ENCODE measurements around the gene RFX8. TPM values are rescaled to one million over a fixed set of nuclear protein-coding genes. Genes with fewer than 3 reads are reported as not detected.
"Not testable (repeated sequence)": the region's sequence is repeated elsewhere in the genome, so short reads cannot be mapped to it uniquely, and the experiment has no call there.

RFX8 gene
- total RNA-seq, 2 donors from 2014 or later: not detected

GRCh38 chr2:101442042-101442666, 32.8 kb downstream of the RFX8 start:
- Histone ChIP-seq H3K9ac (ENCODE audit: extremely low read depth, low read length, poor library complexity, severe bottlenecking) (no peak overlapping the region), H3K9me3 (ENCODE audit: control insufficient read depth, low read length) (no peaks in the 10 kb centered on the region), H3K4me1 (ENCODE audit: control insufficient read depth, insufficient read depth, low read length) (no peaks in the 10 kb centered on the region), H3K4me3 (ENCODE audit: low read length) (no peak overlapping the region), H3K27ac (ENCODE audit: low read depth, low read length) (no peak overlapping the region), H3K36me3 (ENCODE audit: control insufficient read depth, insufficient read depth, low read length) (no peaks in the 10 kb centered on the region), H3K27me3 (ENCODE audit: control insufficient read depth, insufficient read depth, low read length, poor library complexity, severe bottlenecking) (no peaks in the 10 kb centered on the region)
- Mint-ChIP-seq H3K4me3 (no peak overlapping the region), H3K27ac (no peak overlapping the region), H3K36me3 (ENCODE audit: low read depth) (no peaks in the 10 kb centered on the region), H3K9me3 (no peaks in the 10 kb centered on the region), H3K4me1 (no peaks in the 10 kb centered on the region), H3K27me3 (ENCODE audit: insufficient read depth) (peaks cover 1% of the 10 kb centered on the region)
- 92% methylated on average over 1 of the region's 1 CpG; no CpG with 5 or more reads in 1 of the 2 experiments for WGBS, 2 experiments (ENCODE audit: insufficient coverage in 1 of 2, insufficient read length in 1 of 2)
- DNase-seq: no peak
- TF ChIP-seq, protein P1, sequence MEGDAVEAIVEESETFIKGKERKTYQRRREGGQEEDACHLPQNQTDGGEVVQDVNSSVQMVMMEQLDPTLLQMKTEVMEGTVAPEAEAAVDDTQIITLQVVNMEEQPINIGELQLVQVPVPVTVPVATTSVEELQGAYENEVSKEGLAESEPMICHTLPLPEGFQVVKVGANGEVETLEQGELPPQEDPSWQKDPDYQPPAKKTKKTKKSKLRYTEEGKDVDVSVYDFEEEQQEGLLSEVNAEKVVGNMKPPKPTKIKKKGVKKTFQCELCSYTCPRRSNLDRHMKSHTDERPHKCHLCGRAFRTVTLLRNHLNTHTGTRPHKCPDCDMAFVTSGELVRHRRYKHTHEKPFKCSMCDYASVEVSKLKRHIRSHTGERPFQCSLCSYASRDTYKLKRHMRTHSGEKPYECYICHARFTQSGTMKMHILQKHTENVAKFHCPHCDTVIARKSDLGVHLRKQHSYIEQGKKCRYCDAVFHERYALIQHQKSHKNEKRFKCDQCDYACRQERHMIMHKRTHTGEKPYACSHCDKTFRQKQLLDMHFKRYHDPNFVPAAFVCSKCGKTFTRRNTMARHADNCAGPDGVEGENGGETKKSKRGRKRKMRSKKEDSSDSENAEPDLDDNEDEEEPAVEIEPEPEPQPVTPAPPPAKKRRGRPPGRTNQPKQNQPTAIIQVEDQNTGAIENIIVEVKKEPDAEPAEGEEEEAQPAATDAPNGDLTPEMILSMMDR (conservative IDR thresholded peaks at IDR 0.05): no peak

- no peak overlapping the region for H3K27ac Mint-ChIP-seq
Observed at GRCh38 chr2:101440127-101440738, 34.7 kb downstream of the RFX8 start.

DNA sequence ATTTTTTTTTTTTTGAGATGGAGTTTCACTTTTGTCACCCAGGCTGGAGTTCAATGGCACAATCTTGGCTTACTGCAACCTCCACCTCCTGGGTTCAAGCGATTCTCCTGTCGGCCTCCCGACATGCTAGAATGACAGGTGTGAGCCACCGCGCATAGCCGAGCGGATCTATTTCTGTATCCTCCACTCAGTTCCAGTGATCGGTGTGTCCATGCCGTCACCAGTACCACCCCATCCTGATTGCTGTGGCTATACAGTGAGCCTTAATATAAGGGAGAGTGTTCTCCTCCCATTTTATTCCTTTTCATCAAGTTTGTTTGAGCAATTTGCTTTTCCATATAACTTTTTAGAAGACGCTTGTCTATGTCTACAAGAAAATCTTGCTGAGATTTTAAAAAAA, 35.2 kb downstream of the RFX8 start:
- TF ChIP-seq, protein P1 (conservative IDR thresholded peaks at IDR 0.05): no peak
- H3K4me3 ChIP-seq (ENCODE audit: low read length): no peak overlapping the region
- Mint-ChIP-seq H3K27me3 (ENCODE audit: insufficient read depth) (peaks cover 4% of the 10 kb centered on the region), H3K4me1 (peaks cover 5% of the 10 kb centered on the region), H3K9me3 (no peaks in the 10 kb centered on the region), H3K36me3 (ENCODE audit: low read depth) (no peaks in the 10 kb centered on the region), H3K27ac (no peak overlapping the region), H3K4me3 (no peak overlapping the region)
- no peaks in the 10 kb centered on the region for H3K27me3 ChIP-seq (ENCODE audit: control insufficient read depth, insufficient read depth, low read length, poor library complexity, severe bottlenecking)
- DNase-seq: no peak
- no peak overlapping the region for H3K9ac ChIP-seq (ENCODE audit: extremely low read depth, low read length, poor library complexity, severe bottlenecking)
- 93 to 94% methylated on average over 4 to 10 of the region's 10 CpGs for WGBS, 2 experiments (ENCODE audit: insufficient coverage in 1 of 2, insufficient read length in 1 of 2)
- no peaks in the 10 kb centered on the region for H3K9me3 ChIP-seq (ENCODE audit: control insufficient read depth, low read length)
- no peaks in the 10 kb centered on the region for H3K36me3 ChIP-seq (ENCODE audit: control insufficient read depth, insufficient read depth, low read length)
- peaks cover 4% of the 10 kb centered on the region for H3K4me1 ChIP-seq (ENCODE audit: control insufficient read depth, insufficient read depth, low read length)
- H3K27ac ChIP-seq (ENCODE audit: low read depth, low read length): no peak overlapping the region

More at GRCh38 chr2:101440127-101440738, 34.7 kb downstream of the RFX8 start:
- no peak for DNase-seq
- TF ChIP-seq, protein P1 (conservative IDR thresholded peaks at IDR 0.05): no peak
- H3K4me3 Mint-ChIP-seq: no peak overlapping the region
- Histone ChIP-seq H3K27me3 (ENCODE audit: control insufficient read depth, insufficient read depth, low read length, poor library complexity, severe bottlenecking) (no peaks in the 10 kb centered on the region), H3K36me3 (ENCODE audit: control insufficient read depth, insufficient read depth, low read length) (no peaks in the 10 kb centered on the region), H3K9me3 (ENCODE audit: control insufficient read depth, low read length) (no peaks in the 10 kb centered on the region), H3K4me3 (ENCODE audit: low read length) (no peak overlapping the region), H3K9ac (ENCODE audit: extremely low read depth, low read length, poor library complexity, severe bottlenecking) (no peak overlapping the region), H3K27ac (ENCODE audit: low read depth, low read length) (no peak overlapping the region), H3K4me1 (ENCODE audit: control insufficient read depth, insufficient read depth, low read length) (peaks cover 2% of the 10 kb centered on the region)
- H3K27me3 Mint-ChIP-seq (ENCODE audit: insufficient read depth): peaks cover 1% of the 10 kb centered on the region
- H3K9me3 Mint-ChIP-seq: no peaks in the 10 kb centered on the region
- WGBS, 2 experiments (ENCODE audit: insufficient coverage in 1 of 2, insufficient read length in 1 of 2): 94 to 97% methylated on average over 5 to 8 of the region's 8 CpGs
- H3K4me1 Mint-ChIP-seq: peaks cover under 1% of the 10 kb centered on the region
- no peaks in the 10 kb centered on the region for H3K36me3 Mint-ChIP-seq (ENCODE audit: low read depth)

GRCh38 chr2:101438555-101438954, 36.4 kb downstream of the RFX8 start:
- not testable (repeated sequence) for H3K27me3 ChIP-seq (ENCODE audit: control insufficient read depth, insufficient read depth, low read length, poor library complexity, severe bottlenecking); H3K27ac ChIP-seq (ENCODE audit: low read depth, low read length); H3K27me3 Mint-ChIP-seq (ENCODE audit: insufficient read depth); H3K9me3 ChIP-seq (ENCODE audit: control insufficient read depth, low read length); DNase-seq; H3K4me1 ChIP-seq (ENCODE audit: control insufficient read depth, insufficient read depth, low read length); H3K4me3 Mint-ChIP-seq; H3K36me3 Mint-ChIP-seq (ENCODE audit: low read depth); H3K9ac ChIP-seq (ENCODE audit: extremely low read depth, low read length, poor library complexity, severe bottlenecking); H3K27ac Mint-ChIP-seq; H3K9me3 Mint-ChIP-seq; H3K4me3 ChIP-seq (ENCODE audit: low read length); H3K4me1 Mint-ChIP-seq; H3K36me3 ChIP-seq (ENCODE audit: control insufficient read depth, insufficient read depth, low read length)
- WGBS, 2 experiments (ENCODE audit: insufficient coverage in 1 of 2, insufficient read length in 1 of 2): 73 to 100% methylated on average over 1 to 4 of the region's 4 CpGs

Data from endodermal cell (in vitro differentiated cells).